ENCODE results near the gene TSHZ2.

Gene TSHZ2

GRCh38 chr20:53177687-53178086, 205.5 kb downstream of the TSHZ2 start:
- no peak for DNase-seq

GRCh38 chr20:53179749-53180148, 207.6 kb downstream of the TSHZ2 start:
- DNase-seq: no peak

GRCh38 chr20:53180928-53181362, 208.8 kb downstream of the TSHZ2 start:
- no peak for DNase-seq

GRCh38 chr20:53181866-53182376, 209.8 kb downstream of the TSHZ2 start:
- no peak for DNase-seq

GRCh38 chr20:53183181-53183580, 211.0 kb downstream of the TSHZ2 start:
- no peak for DNase-seq

GRCh38 chr20:53186635-53187034, 214.5 kb downstream of the TSHZ2 start:
- DNase-seq: no peak

GRCh38 chr20:53187392-53188068, 215.4 kb downstream of the TSHZ2 start:
- DNase-seq: no peak

GRCh38 chr20:53190225-53190624, 218.1 kb downstream of the TSHZ2 start:
- no peak for DNase-seq

- DNase-seq: no peak
Measured at GRCh38 chr20:53191957-53192356, 219.8 kb downstream of the TSHZ2 start.

GRCh38 chr20:53194306-53195290, 222.4 kb downstream of the TSHZ2 start:
- DNase-seq: no peak

GRCh38 chr20:53195876-53196610, 223.9 kb downstream of the TSHZ2 start:
- DNase-seq: no peak

- no peak for DNase-seq
Measured at GRCh38 chr20:53201588-53201987, 229.4 kb downstream of the TSHZ2 start.

GRCh38 chr20:53202777-53203176, 230.6 kb downstream of the TSHZ2 start:
- DNase-seq: no peak

- DNase-seq: no peak
Measured at GRCh38 chr20:53205046-53205445, 232.9 kb downstream of the TSHZ2 start.

GRCh38 chr20:53208110-53208832, 236.1 kb downstream of the TSHZ2 start:
- peak; percentile 17 for DNase-seq

GRCh38 chr20:53210041-53210440, 237.9 kb downstream of the TSHZ2 start:
- DNase-seq: no peak

GRCh38 chr20:53210931-53211330, 238.8 kb downstream of the TSHZ2 start:
- DNase-seq: no peak

- no peak for DNase-seq
Measured at GRCh38 chr20:53212018-53212417, 239.9 kb downstream of the TSHZ2 start.

- DNase-seq: no peak
Measured at GRCh38 chr20:53214392-53214791, 242.2 kb downstream of the TSHZ2 start.

- DNase-seq: peak; percentile 12
Measured at GRCh38 chr20:53215166-53215565, 243.0 kb downstream of the TSHZ2 start.

- no peak for DNase-seq
Measured at GRCh38 chr20:53216478-53216855, 244.3 kb downstream of the TSHZ2 start.

GRCh38 chr20:53216856-53217576, 244.9 kb downstream of the TSHZ2 start:
- peak; percentile 77 for DNase-seq
